Measurements from ENCODE around the gene IGSF21.

GRCh38 chr1:18261891-18262290, 154.3 kb downstream of the IGSF21 start:
- TF ChIP-seq EZH2 (IDR thresholded peaks at IDR 0.05) (no peak), POLR2AphosphoS5 (IDR thresholded peaks at IDR 0.05; ENCODE audit: borderline replicate concordance, low read depth, low read length) (no peak), FOXP2 (optimal IDR thresholded peaks at IDR 0.05; ENCODE audit: control extremely low read depth, extremely low read length, insufficient read depth) (no peak)

Data from SK-N-MC (cell line).